Measurements from ENCODE around the gene ARMH3.

ARMH3 gene

DNA sequence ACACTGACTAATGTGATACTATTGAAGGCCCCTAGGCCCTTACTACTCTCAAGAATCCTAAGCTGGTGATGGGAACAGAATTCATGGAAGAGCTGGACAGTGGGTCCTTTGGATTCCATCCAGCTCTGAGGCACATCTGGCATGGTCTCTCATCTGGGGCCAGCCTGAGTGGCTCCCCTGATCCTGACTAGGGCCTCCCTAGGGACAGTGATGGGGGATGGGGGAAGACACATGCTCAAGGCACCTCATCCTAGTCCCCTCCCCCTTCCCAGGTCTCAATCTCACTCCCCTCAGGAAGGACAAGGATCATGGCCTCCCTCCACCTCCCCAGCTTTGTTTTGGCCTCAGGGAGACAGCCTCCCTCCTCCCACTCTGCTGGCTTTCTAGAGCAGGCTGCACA lies 214.1 kb downstream of the ARMH3 start:
- TF ChIP-seq, protein P1, sequence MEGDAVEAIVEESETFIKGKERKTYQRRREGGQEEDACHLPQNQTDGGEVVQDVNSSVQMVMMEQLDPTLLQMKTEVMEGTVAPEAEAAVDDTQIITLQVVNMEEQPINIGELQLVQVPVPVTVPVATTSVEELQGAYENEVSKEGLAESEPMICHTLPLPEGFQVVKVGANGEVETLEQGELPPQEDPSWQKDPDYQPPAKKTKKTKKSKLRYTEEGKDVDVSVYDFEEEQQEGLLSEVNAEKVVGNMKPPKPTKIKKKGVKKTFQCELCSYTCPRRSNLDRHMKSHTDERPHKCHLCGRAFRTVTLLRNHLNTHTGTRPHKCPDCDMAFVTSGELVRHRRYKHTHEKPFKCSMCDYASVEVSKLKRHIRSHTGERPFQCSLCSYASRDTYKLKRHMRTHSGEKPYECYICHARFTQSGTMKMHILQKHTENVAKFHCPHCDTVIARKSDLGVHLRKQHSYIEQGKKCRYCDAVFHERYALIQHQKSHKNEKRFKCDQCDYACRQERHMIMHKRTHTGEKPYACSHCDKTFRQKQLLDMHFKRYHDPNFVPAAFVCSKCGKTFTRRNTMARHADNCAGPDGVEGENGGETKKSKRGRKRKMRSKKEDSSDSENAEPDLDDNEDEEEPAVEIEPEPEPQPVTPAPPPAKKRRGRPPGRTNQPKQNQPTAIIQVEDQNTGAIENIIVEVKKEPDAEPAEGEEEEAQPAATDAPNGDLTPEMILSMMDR (IDR thresholded peaks at IDR 0.05): no peak
- TF ChIP-seq ZFX (IDR thresholded peaks at IDR 0.05; ENCODE audit: borderline replicate concordance): no peak
- H3K27ac ChIP-seq: no peak overlapping the region

GRCh38 chr10:101840741-101841453 lies 215.1 kb downstream of the ARMH3 start:
- TF ChIP-seq, protein P1 (IDR thresholded peaks at IDR 0.05): peak; percentile 97
- no peak for TF ChIP-seq ZFX (IDR thresholded peaks at IDR 0.05; ENCODE audit: borderline replicate concordance)
- H3K27ac ChIP-seq: no peak overlapping the region

GRCh38 chr10:101840102-101840684 lies 215.8 kb downstream of the ARMH3 start:
- TF ChIP-seq, protein P1 (IDR thresholded peaks at IDR 0.05): no peak
- no peak for TF ChIP-seq ZFX (IDR thresholded peaks at IDR 0.05; ENCODE audit: borderline replicate concordance)
- H3K27ac ChIP-seq: no peak overlapping the region

DNA sequence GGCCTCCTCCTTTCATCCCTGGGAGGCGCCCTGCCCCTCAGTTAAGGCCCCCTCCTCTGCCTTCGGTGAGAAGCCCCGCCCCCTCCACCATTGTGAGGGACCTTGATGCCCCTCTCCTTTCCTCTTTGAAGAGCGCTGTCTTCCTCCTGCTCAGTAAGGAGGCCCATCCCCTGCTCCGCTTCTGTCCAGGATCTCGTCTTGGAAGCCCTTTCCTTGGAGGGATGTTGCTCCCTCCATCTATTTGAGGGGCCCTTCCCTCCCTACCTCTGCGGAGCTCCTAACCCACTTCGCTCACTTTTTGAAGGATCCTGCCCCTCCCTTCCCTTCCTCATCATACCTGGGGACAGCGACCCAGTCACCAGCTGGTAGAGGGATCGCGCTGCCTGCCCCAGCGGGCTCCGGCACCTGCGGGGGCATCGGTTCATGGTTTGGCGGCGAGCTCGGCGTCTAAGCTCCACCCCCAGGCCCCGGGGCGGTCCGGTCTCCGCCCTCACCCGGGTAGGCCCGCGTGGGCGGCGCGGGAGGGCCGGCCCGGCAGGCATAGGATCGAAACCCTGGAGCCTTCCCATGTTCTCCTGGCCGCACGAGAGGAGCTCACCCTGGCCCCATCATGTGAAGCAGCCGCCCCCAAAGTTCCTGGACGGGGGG lies 216.4 kb downstream of the ARMH3 start:
- TF ChIP-seq, protein P1 (IDR thresholded peaks at IDR 0.05): no peak
- TF ChIP-seq ZFX (IDR thresholded peaks at IDR 0.05; ENCODE audit: borderline replicate concordance): no peak
- H3K27ac ChIP-seq: no peak overlapping the region

GRCh38 chr10:101839002-101839401 lies 217.0 kb downstream of the ARMH3 start:
- no peak overlapping the region for H3K27ac ChIP-seq
- no peak for TF ChIP-seq ZFX (IDR thresholded peaks at IDR 0.05; ENCODE audit: borderline replicate concordance)
- TF ChIP-seq, protein P1 (IDR thresholded peaks at IDR 0.05): no peak

DNA sequence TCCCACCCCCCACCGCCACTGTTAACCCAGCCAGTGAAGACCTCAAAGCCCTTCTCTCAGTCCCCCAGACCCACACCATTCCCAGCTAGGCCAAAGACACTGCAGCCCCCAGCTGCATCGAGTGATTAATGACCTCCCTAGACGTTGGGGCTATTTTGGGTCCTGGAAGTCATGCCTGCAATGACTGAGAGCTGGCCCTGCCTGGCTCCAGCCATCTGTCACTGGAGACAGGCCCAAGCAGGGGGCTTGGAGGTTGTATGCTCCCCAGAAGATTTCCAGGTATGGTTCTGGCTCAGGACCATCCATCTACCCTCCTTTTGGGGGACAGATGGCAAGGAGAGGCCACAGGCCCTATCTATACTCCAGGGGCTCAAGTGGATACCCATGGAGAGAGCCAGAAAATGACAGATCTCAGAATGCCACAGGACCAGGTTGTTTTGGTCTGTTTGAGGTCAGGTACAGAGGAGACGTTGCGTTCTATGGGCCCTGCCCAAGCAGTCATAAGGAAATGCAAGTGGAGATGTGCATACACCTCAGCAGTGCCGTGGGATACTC lies 217.5 kb downstream of the ARMH3 start:
- TF ChIP-seq, protein P1 (IDR thresholded peaks at IDR 0.05): no peak
- no peak overlapping the region for H3K27ac ChIP-seq

DNA sequence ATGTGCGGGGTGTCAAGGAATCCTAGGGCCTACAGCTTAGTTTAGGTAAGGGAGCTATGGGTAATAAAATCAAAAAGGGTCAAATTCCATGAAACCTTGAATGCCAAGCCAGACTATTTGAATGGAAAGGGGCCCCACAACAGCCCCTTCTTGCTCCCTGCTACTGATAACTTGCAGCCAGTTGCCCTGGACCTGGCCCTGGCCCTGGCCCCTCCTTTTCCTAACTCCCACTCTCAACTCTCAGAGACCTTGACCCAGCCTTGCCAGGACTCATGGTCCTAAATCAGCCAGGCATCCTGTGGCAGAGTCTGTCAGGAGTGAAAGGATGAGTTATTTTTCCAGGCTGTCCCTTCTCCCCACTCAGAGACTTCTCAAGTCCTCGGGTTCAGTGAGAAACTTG lies 218.2 kb downstream of the ARMH3 start:
- no peak for TF ChIP-seq ZFX (IDR thresholded peaks at IDR 0.05; ENCODE audit: borderline replicate concordance)
- TF ChIP-seq, protein P1 (IDR thresholded peaks at IDR 0.05): no peak
- no peak overlapping the region for H3K27ac ChIP-seq

Measured in 22Rv1 (cell line).